ENCODE data around the gene MOB3B.

The MOB3B gene

DNA sequence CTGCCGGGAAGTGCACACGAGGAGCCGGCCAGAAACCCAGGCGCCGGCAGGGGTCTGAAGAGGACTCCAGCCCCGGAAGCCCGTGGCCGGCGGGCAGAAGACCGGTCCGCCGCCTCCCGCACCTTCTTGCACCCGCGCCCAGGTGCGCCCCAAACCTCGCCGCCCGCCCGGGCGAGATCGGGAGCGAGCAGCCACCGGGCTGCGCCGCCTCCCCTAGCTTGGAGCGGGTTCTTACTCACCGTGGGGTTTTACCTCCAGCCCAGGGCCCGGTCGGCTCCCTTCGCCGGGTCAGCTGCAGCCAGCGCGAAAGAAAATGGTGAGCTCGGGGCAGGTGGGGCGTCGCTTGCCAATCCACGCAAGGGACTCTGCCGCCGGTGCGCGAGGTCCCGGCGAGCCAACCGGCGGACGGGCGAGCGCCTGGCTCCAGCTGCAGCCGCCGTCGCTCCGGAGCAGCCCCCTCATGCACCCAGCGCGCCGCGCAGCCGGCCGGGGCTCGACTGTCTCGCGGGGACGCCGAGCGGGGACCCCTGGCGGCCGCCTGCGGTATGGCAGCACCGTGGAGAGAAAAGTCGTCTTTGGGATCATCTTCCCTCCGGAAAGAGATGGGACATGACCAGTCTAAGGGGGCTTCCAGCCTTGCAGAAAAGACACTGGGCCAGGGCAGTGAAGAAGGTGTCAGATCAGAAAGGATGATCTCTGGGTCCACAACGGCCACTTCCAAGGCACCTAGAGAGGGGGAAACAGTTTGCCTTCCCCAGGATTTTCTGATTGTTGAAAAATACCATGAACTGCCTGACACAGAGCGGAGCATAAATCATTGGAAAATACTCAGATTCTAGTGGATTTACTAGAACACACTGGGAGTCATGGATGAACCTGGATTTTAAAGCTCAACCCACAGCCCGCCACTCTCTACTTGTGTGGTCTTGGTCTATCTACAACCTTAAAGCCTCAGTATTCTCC is at the start of gene MOB3B:
Gene MOB3B (minus strand): TSS at position 499 of the 963 bp plus-strand sequence. CDS start 74,264 bp downstream, outside the sequence.
- H3K4me3 ChIP-seq (ENCODE audit: low read depth, low read length) = peak within 1 kb of the TSS; percentile 54
- peak; percentile 89 for TF ChIP-seq CTCF (IDR thresholded peaks at IDR 0.05; ENCODE audit: low read depth, low read length, missing control alignments)
- in situ Hi-C loops (cut with HindIII; ENCODE audit: low sequenced_read_pairs) = no loop called here
- peak; percentile 27 for DNase-seq (ENCODE audit: low read depth)

- no peak for TF ChIP-seq CTCF (IDR thresholded peaks at IDR 0.05; ENCODE audit: low read depth, low read length, missing control alignments)
- peak overlapping the region; percentile 72 for H3K4me3 ChIP-seq (ENCODE audit: low read depth, low read length)
- DNase-seq (ENCODE audit: low read depth) = peak; percentile 98
- in situ Hi-C loops (cut with HindIII; ENCODE audit: low sequenced_read_pairs) = no loop called here
Observed at GRCh38 chr9:27573634-27574590, 44.3 kb upstream of the MOB3B start.

GRCh38 chr9:27572918-27573633 is 43.5 kb upstream of the MOB3B start, which contains the start of gene C9orf72:
TSS of gene C9orf72 (minus strand) at chr9:27573481. CDS start at chr9:27567120, 6,361 bp downstream.
- DNase-seq (ENCODE audit: low read depth) = no peak
- in situ Hi-C loops (cut with HindIII; ENCODE audit: low sequenced_read_pairs) = no loop called here
- H3K4me3 ChIP-seq (ENCODE audit: low read depth, low read length) = peak within 1 kb of the TSS; percentile 72
- no peak for TF ChIP-seq CTCF (IDR thresholded peaks at IDR 0.05; ENCODE audit: low read depth, low read length, missing control alignments)

- in situ Hi-C loops (cut with HindIII; ENCODE audit: low sequenced_read_pairs) = no loop called here
Observed at GRCh38 chr9:27572566-27572917, 42.9 kb upstream of the MOB3B start.

DNA sequence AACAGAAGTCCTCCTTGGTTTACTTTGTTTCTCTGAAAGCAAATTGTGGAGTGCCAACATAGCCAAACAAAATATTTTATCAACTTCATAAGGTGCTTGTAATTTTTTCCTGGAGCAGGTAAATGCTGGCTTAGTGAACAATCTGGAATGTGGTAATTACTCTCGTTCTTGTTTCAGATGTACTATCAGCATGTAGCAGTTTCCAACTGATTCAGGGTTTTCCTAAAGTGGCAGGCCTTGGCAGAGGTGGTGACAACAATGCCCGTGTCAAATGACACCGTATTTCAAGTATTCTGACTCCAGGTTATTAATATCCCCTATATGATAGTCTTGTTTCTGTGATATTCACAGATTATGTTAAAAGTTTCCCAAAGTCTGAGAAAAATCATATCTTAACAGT is 42.4 kb upstream of the MOB3B start:
- H3K4me3 ChIP-seq (ENCODE audit: low read depth, low read length) = no peak overlapping the region
- in situ Hi-C loops (cut with HindIII; ENCODE audit: low sequenced_read_pairs) = no loop called here
- no peak for TF ChIP-seq CTCF (IDR thresholded peaks at IDR 0.05; ENCODE audit: low read depth, low read length, missing control alignments)
- no peak for DNase-seq (ENCODE audit: low read depth)

More at GRCh38 chr9:27572566-27572917, 42.9 kb upstream of the MOB3B start:
- no peak for TF ChIP-seq CTCF (IDR thresholded peaks at IDR 0.05; ENCODE audit: low read depth, low read length, missing control alignments)
- H3K4me3 ChIP-seq (ENCODE audit: low read depth, low read length) = peak overlapping the region; percentile 72
- DNase-seq (ENCODE audit: low read depth) = no peak

Measured in astrocyte of the cerebellum (primary cell).